ENCODE results near the gene RALB.

GRCh38 chr2:120251880-120252224, 800 bp upstream of the RALB start:
- TF ChIP-seq SREBF2 (IDR thresholded peaks at IDR 0.05) = no peak
- TF ChIP-seq ELK1 (IDR thresholded peaks at IDR 0.05; ENCODE audit: low read depth, low read length) = no peak
- no peak for TF ChIP-seq CTCF (IDR thresholded peaks at IDR 0.05)
- no peak for TF ChIP-seq POLR2AphosphoS2 (conservative IDR thresholded peaks at IDR 0.05; ENCODE audit: low read length)
- no peak for TF ChIP-seq SMC3 (IDR thresholded peaks at IDR 0.05)

Measured in A549 (cell line).